ENCODE results near the gene GPRASP2.
A peak's percentile ranks its signal among the peaks of the same experiment; 100 is the strongest.
"Not testable (repeated sequence)": the region's sequence is repeated elsewhere in the genome, so short reads cannot be mapped to it uniquely, and the experiment has no call there.

The GPRASP2 gene

DNA sequence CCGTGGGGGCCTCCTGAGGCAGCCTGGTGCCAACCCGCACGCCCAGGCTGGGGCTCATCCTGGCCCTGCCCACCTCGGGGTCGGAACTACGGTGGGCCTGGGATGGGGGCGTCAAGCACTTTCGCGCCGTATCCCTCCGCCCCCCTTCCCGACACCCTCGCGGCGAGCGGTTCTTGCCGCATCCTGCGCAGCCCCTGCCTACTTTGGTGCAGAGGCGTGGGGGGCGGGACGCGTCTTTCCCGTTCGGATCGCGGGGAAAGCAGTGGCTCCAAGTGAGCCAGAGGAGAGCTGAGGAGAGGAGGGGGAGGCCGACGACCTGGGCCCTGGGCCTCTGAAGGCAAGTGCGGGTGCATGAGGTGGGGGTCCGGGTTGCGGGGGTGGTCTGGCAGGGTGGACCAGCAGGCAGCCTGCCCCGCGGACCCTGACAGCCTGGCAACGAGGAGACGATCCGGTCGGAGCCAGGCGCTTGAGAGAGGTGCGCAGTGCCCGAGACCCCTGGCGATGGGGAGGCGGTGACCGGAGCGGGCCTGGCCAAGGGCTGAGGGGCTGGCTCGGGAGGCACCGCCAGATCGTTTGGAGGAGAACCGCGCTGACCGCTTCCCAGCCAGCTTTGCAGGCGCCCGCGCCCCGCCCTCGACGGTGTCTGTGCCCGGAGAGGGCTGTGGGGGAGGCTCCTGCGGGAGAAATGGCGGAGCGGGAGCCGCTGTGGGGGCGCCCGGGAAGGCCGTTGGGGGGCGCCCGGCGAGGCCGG lies at the start of gene GPRASP2:
Gene GPRASP2, plus strand, starts transcription at position 233 of the 751 bp plus-strand sequence. CDS start 2,422 bp downstream, outside the sequence.
- no peak for DNase-seq (ENCODE audit: low spot score)

DNA sequence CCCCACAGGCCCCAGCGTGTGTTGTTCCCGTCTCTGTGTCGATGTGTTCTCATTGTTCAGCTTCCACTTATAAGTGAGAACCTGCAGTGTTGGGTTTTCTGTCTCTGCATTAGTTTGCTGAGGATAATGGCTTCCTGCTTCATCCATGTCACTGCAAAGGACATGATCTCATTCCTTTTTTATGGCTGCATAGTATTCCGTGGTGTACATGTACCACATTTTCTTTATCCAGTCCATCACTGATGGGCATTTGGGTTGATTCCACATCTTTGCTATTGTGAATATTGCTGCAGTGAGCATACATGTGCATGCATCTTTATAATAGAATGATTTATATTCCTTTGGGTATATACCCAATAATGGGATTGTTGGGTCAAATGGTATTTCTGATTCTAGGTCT lies 48.4 kb upstream of the GPRASP2 start:
- not testable (repeated sequence) for DNase-seq (ENCODE audit: low spot score)

DNA sequence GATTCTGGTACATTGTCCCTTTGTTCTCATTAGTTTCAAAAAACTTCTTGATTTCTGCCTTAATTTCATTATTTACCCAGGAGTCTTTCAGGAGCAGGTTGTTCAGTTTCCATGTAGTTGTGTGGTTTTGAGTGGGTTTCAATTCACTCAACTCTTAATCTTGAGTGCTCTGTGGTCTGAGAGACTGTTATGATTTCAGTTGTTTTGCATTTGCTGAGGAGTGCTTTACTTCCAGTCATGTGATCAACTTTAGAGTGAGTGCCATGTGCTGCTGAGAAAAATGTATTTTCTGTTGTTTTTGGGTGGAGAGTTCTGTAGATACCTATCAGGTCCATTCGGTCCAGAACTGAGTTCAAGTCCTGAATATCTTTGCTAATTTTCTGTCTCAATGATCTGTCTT lies 45.2 kb upstream of the GPRASP2 start:
- not testable (repeated sequence) for DNase-seq (ENCODE audit: low spot score)

DNA sequence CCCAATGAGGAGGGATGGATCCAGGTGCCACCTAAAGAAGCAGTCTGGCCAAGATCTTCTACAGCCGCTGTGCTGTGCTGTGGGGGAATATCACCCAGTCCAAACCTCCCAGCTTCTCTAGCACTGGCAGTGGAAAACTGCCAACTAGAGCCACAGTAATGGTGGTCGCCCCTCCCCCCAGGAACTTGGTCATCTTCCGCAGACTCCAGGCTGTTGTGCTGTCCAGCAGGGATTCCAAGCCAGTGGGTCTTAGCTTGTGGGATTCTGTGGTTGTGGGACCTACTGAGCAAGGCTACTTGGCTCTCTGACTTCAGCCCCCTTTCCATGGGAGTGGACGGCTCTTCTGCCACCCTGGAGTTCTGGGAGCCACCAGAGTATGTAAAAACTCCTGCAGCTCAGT lies 42.7 kb upstream of the GPRASP2 start:
- no peak for DNase-seq (ENCODE audit: low spot score)

DNA sequence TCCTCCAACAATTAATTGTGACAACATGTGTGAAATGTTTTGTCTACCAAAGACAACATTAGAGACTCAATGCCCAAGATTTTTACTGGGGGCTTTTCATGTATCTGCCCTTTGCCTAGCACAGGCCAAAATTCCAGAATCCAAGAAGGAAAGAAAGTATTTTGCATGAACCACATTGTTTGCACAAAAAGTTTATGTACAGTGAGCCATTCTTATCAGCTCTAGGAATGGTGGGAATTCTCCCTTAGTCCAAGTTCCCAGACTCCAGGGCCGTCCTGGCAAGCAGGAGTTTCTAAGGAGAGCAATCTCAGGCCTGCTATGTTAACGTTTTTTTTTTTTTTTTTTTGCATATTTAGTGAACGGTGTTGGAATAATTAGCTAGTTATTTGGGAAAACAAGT lies 39.4 kb upstream of the GPRASP2 start:
- no peak for DNase-seq (ENCODE audit: low spot score)

DNA sequence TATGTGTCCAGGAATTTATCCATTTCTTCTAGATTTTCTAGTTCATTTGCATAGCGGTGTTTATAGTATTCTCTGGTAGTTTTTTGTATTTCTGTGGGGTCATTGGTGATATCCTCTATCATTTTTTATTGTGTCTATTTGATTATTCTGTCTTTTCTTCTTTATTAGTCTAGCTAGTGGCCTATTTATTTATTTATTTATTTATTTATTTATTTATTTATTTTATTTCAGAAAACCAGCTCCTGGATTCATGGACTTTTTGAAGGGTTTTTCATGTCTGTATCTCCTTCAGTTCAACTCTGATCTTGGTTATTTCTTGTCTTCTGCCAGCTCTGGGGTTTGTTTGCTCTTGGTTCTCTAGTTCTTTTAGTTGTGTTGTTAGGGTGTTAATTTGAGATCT lies 34.8 kb upstream of the GPRASP2 start:
- not testable (repeated sequence) for DNase-seq (ENCODE audit: low spot score)

DNA sequence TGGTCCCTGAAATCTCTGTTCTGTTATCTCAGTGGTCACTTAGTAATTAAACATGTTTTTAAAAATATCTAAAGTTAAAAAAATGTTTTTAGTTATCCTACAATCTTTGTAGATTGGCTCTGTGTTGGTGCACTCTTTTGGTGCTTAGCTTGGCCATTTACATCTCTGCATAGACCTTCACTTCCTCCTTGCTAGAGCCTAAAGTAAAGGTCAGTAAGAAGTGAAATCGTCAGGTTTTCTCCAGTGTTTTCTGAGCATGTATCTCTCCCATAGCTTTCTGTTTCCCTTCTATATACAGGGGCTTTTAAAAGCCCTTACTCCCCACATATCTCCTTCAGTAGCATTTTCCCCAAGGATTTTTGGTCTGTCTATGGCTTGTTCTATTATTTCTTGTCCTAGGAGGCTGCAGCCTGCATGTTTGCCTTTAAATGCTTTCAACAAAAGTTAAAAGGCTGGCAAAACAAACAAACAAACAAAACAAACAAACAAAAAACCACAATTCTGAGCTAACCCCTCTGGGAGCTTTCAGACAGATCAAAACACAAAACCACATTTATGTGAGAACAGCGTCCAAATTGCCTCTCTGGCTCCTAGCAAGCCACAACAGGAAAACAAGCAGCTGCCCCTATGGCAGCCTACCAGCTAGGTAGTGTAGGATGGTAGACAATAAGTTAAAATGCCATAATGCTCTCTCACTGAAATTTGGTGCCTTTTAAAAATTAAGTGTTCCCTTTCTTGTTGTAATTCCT lies 27.3 kb upstream of the GPRASP2 start:
- no peak for DNase-seq (ENCODE audit: low spot score)

DNA sequence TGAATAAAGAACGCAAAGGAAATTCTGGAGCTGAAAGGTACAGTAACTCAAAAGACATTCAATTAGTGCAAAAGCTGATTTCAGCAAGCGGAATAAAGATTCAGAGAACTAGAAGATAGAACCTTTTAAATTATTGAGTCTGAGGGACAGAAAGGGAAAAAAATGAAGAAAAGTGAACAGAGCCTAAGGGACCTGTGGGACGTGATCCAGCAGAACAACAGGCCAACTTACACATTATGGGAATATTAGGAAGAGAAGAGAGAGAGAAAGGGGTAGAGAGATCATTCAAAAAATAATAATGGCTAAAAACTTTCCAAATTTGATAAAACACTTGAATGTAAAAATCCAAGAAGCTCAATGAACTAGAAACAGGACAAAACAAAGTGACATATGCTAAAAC lies 17.5 kb upstream of the GPRASP2 start:
- DNase-seq (ENCODE audit: low spot score): no peak

DNA sequence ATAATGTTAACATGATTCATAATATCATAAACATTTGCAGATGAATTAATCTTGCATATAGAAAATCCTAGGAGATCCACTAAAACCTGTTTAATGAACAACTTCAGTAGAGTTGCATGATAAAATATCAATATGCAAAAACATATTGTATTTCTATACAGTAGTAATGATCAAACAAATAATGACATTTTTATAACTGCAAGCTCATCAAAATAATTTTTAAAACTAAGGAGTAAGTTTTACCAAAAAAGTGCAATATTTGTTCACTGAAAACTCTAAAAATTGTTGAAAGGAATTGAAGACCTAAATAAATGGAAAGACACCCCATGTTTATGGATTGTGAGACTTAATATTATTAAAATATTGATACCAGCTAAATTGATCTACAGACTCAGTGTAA lies 15.9 kb upstream of the GPRASP2 start:
- no peak for DNase-seq (ENCODE audit: low spot score)

DNA sequence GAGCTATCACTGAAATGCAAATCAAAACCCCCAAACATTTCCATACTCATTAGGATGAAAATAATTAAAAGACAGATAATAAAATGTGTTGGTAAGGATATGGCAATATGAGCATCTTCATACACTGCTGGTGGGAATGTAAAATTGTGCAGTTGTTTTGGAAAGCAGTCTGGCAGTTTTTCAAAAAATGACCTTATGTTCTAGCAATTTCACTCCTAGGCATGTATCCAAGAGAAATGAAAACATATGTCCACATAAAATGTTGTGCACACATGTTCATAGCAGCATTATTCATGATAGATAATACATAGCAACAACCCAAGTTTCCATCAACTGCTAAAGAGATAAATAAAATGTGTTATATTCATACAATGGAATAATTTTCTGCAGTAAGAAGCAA lies 14.8 kb upstream of the GPRASP2 start:
- DNase-seq (ENCODE audit: low spot score): no peak

DNA sequence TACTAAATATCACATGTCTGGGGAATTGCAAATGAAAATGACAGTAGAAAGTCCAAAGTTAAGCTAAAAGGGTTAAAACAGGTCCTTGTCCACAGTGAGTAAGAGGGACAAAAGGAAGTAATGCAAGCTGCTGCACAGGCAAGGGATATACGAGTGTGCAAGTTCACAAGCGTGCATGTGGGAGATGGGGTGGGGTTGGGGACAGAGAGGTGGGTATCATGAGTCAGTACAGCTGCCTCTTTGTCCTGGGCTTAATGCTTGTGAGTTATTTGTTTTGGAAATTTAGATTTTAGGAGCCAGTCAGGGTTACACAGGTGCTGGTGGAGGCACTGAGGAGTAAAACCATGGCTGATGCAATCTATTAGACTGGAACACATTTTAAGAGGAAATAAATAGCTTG lies 3.3 kb upstream of the GPRASP2 start:
- no peak for DNase-seq (ENCODE audit: low spot score)

DNA sequence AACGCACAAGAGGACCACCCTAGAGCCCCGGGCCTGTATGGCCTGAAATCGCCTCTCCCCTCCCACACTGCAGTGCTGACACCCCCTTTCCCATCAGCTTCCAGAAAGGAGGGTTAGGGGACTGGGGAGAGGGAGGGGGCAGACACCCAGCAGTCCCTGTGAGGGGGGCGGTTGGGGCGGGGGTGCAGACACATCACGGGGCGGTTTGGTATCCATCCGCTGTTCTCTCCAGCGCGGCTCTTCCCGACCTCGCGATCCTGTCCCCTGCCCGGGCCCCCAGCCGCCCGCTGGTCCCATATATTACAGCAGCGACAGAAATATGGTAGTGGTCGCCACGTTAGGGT lies 404 bp upstream of the GPRASP2 start:
- DNase-seq (ENCODE audit: low spot score): no peak

DNA sequence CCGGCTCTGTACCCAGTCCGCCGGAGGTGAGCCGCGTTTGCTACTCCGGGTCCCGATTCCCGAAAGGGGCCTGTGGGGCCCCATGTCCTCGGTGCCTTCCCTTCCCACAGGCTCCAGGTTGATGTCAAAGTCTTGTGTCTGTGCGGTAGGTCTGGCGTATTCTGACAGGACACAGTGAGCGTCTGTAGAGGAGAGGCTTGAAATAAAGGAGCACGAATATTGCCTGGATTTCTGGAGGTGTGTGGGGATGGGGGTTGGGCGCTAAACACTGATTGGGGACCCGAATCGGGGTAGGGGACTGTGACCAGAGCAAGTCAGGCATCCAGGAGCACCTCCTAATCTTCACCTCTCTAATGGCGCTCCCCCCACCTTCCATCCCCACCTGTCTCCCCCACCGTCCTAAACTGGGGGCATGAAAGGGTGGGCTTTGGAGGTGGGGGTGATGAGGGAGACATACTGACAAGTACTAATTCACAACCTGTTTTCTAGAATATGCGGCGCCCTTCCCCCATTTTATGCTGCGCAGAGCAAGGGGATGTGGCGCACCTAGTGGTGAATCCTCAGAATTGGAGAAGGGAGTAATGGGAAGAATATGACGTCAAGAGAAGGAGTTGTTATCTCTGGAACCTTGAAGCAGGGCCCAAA lies 855 bp downstream of the GPRASP2 start:
- DNase-seq (ENCODE audit: low spot score): no peak

DNA sequence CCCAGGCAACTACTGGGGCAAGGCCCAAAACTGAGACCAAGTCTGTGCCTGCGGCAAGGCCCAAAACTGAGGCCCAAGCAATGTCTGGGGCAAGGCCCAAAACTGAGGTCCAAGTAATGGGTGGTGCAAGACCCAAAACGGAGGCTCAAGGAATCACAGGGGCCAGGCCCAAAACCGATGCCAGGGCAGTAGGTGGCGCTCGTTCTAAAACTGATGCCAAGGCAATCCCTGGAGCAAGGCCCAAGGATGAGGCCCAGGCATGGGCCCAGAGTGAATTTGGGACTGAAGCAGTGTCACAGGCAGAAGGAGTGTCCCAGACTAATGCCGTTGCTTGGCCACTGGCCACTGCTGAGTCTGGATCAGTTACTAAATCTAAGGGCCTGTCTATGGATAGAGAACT lies 2.7 kb downstream of the GPRASP2 start:
- no peak for DNase-seq (ENCODE audit: low spot score)

DNA sequence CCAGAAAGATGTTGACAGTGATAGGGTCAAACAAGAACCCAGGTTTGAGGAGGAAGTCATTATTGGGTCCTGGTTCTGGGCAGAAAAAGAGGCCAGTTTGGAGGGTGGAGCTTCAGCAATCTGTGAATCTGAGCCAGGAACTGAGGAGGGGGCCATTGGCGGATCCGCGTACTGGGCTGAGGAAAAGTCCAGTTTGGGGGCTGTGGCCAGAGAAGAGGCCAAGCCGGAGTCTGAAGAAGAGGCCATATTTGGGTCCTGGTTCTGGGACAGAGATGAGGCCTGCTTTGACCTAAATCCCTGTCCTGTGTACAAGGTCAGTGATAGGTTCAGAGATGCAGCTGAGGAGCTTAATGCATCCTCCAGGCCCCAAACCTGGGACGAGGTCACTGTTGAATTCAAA lies 3.7 kb downstream of the GPRASP2 start:
- no peak for DNase-seq (ENCODE audit: low spot score)

DNA sequence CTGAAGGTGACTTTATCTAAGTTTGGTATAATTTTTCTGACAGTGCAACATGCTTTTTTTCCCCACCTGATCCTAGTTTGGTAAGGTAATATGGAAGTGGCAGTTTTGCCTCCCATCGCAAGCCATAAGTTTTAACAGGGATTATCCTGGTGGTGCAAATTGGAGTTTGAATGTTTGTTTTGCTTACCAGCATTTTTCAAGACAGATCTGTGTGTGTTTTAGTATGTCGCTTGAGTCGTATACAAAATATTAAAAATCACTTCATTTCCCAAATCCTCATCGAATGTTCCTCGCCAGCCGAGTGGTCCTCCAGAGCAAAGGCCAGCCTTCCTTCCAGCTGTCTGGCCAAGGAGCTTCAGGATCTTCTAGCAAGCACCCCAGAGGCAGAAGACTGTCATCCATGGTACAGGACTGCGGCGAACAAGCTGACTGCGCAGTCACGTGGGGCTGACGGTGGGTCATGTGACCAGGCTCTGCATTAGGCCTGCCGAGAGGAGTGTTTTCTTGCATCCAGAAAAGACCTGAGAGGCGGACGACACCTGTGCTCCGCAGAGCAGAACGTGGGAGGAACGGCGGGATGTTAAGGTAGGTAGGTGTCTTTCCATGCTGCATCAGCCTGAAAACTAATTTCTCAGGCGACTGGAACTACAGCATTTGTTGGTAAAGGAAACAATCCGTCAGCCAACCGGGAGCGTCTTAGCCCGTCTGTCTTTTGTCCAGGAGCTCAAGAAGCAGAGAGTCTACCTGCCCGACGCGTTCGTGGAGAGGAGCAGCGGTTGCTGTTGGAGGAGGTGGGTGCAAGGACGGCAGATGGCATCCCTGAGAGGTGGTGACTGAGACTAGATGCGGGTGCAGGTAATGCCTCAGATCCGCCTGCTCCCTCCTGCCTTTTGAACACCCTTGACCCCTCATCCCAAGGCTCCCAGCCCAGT lies 8.3 kb downstream of the GPRASP2 start, which contains the start of gene GPRASP3:
Gene GPRASP3, plus strand, starts transcription at position 507 of the 932 bp plus-strand sequence. CDS start 28,253 bp downstream, outside the sequence.
- DNase-seq (ENCODE audit: low spot score): peak; percentile 64

DNA sequence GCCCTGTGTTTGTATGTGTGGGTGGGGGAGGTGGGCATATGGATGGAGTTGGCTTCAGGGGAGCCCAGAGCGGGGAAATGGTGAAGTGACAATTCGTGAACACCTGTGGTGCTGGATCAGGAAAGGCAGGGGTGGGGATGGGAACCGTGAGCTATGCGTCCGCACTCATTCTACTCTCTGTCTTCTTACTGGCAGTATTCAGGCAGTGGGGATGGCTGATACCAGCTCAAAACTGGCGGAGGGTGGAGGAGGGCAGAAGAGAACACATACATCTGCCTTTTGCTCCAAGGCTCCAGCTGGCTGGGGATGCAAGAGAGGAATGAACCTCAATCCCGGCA lies 8.9 kb downstream of the GPRASP2 start:
- not testable (repeated sequence) for DNase-seq (ENCODE audit: low spot score)

DNA sequence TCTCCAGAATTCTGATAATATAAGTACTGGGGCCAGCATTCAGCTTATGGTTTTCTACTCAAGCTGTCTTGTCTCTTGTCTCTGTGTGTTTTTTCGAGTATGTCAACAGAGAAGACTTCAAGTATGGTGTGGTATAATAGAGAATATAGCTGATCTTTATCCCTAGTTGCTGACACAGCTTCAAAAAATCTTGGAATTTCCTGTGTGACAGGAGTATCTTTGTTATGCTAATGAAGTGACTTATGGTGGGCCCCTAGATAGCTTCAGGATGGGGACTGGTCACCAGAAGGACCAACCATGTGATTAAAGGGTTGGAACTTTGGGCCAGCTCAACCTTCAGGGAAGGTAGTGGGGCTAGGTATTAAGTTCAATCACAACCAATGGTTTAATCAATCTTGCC lies 11.2 kb downstream of the GPRASP2 start:
- no peak for DNase-seq (ENCODE audit: low spot score)

DNA sequence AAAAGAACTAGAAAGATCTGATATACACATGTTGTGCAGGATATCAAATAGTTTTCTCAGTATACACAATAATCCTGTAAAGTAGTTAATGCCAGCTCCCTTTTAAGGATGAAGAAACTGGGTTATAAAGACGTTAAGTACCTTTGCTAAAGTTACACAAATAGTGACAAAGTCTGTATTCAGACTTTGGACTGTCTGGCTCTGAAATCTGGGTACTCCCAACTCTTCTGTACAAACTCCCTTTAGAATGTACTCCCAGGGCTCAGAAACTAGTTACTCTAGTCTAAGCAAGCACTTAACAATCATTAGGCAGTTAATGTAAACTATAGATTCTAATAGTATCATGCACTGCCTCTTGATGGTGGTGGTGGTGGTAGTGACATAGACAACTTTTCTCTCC lies 15.5 kb downstream of the GPRASP2 start:
- no peak for DNase-seq (ENCODE audit: low spot score)

DNA sequence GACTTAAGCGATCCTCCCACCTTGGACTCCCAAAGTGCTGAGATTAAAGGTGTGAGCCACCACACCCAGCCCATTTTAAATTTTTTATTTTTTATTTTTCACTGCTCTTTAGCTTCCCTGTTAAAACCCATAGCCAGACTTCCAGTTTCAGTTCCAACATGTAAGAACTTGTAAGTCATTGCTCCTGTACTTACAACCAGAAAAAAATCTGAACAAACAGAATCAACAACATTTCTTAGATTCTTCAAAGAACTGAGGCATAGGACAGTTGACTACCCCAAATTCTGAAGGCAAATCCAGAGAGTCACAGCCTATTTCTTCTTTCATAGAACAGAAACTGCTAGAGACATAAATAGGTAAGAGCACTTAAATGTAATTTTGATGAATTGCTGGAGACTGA lies 16.4 kb downstream of the GPRASP2 start:
- no peak for DNase-seq (ENCODE audit: low spot score)

DNA sequence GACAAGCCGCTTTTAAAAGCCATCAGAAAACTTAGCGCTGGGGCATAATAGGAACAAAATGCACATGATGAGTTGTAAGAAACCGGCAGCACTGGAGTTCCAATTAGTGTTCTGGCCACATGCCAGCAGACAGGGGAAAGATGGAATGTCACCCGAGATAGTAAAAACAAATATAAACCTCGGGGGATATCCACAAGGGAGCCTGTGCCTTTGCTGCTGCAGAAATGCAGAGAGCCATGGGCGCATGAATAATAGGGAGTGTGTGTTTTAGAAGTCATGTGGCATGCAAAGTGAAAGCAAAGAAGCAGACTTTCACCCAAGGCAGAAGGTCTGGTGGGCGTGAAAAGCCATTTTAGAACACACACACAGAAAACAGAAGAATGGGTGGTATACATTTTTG lies 27.4 kb downstream of the GPRASP2 start:
- DNase-seq (ENCODE audit: low spot score): no peak

DNA sequence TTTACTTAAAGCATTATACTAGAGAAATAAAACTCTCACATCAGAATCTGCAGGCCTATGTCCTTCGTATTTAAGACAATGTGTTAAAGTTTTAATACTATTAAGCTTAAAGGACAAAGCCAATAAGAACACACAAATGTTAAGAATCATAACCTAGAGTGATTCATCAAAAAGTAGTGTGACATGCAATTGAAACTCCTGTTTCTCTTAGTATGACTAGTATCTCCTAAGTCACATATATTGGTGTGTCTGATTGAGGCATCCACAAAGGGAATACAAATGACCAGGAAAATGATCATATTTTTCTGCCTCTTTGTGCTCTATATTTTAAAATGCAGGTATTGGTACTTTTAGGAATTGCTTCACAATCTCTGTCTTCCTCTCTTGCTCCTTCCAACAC lies 32.1 kb downstream of the GPRASP2 start:
- DNase-seq (ENCODE audit: low spot score): no peak

Data from CD4-positive, alpha-beta T cell treated with Interleukin-2 at 100 ng/mL for 4 hours (primary cell).